Kidney (tissue), 14 donors: ENCODE results near the gene PXT1. TPM values are rescaled to one million over a fixed set of nuclear protein-coding genes. Genes with fewer than 3 reads are reported as not detected.
A peak's percentile ranks its signal among the peaks of the same experiment; 100 is the strongest.

Experiments used
- DNase-seq, 5 donors: peaks; one replicate each; pipeline ENCODE4 v3.0.0-alpha.2; 2013 to 2020
- FAIRE-seq: peaks from 2 replicates; lab custom pipeline; 2012; peaks lifted over from hg19 to GRCh38; lab: Jason Lieb, UNC
- H3K27ac ChIP-seq, 2 donors: one replicate each; pipeline ENCODE4 v1.7.0; 2013; ENCODE audit warnings: low read depth in 2 of 2, low read length in 2 of 2, inconsistent platforms in 1 of 2
- H3K27me3 ChIP-seq: one replicate; pipeline ENCODE4 v1.7.1; 2013; ENCODE audit warnings: low read length, inconsistent platforms; ENCODE audit not compliant: control insufficient read depth, insufficient read depth
- H3K36me3 ChIP-seq, 3 donors: one replicate each; pipeline versions ENCODE4 v1.7.0 to v1.7.1; 2013; ENCODE audit warnings: low read length in 3 of 3, control low read depth in 1 of 3, inconsistent platforms in 1 of 3; ENCODE audit not compliant: insufficient read depth in 3 of 3, control insufficient read depth in 2 of 3
- H3K4me1 ChIP-seq, 3 donors: one replicate each; pipeline versions ENCODE4 v1.7.0 to v1.7.1; 2013; ENCODE audit warnings: low read length in 3 of 3, inconsistent platforms in 1 of 3, low read depth in 1 of 3; ENCODE audit not compliant: control insufficient read depth in 2 of 3, insufficient read depth in 2 of 3
- H3K4me3 ChIP-seq, 3 donors: one replicate each; pipeline versions ENCODE4 v1.7.0 to v1.8.1; 2013; ENCODE audit warnings: low read length in 3 of 3, control low read depth in 1 of 3, inconsistent platforms in 1 of 3
- H3K9ac ChIP-seq, 3 donors: one replicate each; pipeline versions ENCODE4 v1.7.0 to v1.7.1; 2013; ENCODE audit warnings: low read length in 3 of 3, control low read depth in 1 of 3, inconsistent platforms in 1 of 3
- H3K9me3 ChIP-seq, 3 donors: one replicate each; pipeline versions ENCODE4 v1.7.0 to v1.7.1; 2013; ENCODE audit warnings: low read length in 3 of 3, control low read depth in 1 of 3, inconsistent platforms in 1 of 3; ENCODE audit not compliant: control insufficient read depth in 2 of 3, insufficient read depth in 1 of 3
- CTCF ChIP-seq: IDR thresholded peaks from 3 replicates; pipeline ENCODE4 v1.5.1; 2012; ENCODE audit warnings: mild to moderate bottlenecking, moderate library complexity, borderline replicate concordance; ENCODE audit not compliant: insufficient read depth; ENCODE audit errors: extremely low read depth
- intact Hi-C: fragments of 100-400 bp; cut with DNase I; formaldehyde crosslinking; loops from one replicate; pipeline ENCODE4 v1.11.1; 2022
- polyA plus RNA-seq: library from polyadenylated mRNA; stranded (reverse); fragments of 350-450 nt; fragmentation: Illumina TruSeq; extraction: RNeasy Lipid Tissue Mini Kit (QIAGEN cat#74804); gene quantifications from one replicate; pipeline ENCODE4 v1.2.3, GENCODE V29; 2014; ENCODE audit warnings: low read depth, low replicate concordance; ENCODE audit not compliant: insufficient read depth
- total RNA-seq: library from RNA; stranded (reverse); fragmentation: NEBNext Ultra II Directional; extraction: Animal tissue kit (Norgen Biotek cat#: 25700); gene quantifications from one replicate; pipeline ENCODE4 v1.2.1, GENCODE V29; 2021
- donor health status: control.
- donor health status: control.
- donor health status: control.
- donor health status: control.
- donor health status: control.
- donor health status: DM: yes; HTN: yes; CAD: no.
- donor health status: Normal renal cell carcinoma (clear cell type).

PXT1 gene
- total and polyA plus RNA-seq, 2 donors from 2014 or later, result 0.13 TPM; not detected in 1

- no peaks in the 10 kb centered on the region for H3K27me3 ChIP-seq
- H3K36me3 ChIP-seq, result no peaks in the 10 kb centered on the region
- intact Hi-C loops, result no loop called here
- H3K4me3 ChIP-seq, result no peak overlapping the region
- no peak for TF ChIP-seq CTCF
- DNase-seq (no peak), FAIRE-seq (no peak)
- no peak overlapping the region for H3K9ac ChIP-seq
- peaks cover 0 to 2% (median 0%) of the 10 kb centered on the region in 3 donors for H3K4me1 ChIP-seq
- peak overlapping the region; percentile 49 to 74 for H3K27ac ChIP-seq
- peaks cover 0 to 4% (median 0%) of the 10 kb centered on the region in 3 donors for H3K9me3 ChIP-seq
These were observed 92.6 kb downstream of the PXT1 start for GRCh38 chr6:36350082-36350481.

GRCh38 chr6:36349240-36349639 lies 93.4 kb downstream of the PXT1 start:
- Histone ChIP-seq H3K27me3 (no peaks in the 10 kb centered on the region), H3K4me3 (no peak overlapping the region), H3K27ac (no peak overlapping the region), H3K36me3 (no peaks in the 10 kb centered on the region), H3K9ac (no peak overlapping the region), H3K9me3 (peaks cover 0 to 4% (median 0%) of the 10 kb centered on the region in 3 donors), H3K4me1 (peaks cover 0 to 2% (median 0%) of the 10 kb centered on the region in 3 donors)
- no peak for DNase-seq
- no peak for FAIRE-seq
- intact Hi-C loops, result no loop called here
- TF ChIP-seq CTCF, result no peak

GRCh38 chr6:36347621-36348020 lies 95.0 kb downstream of the PXT1 start:
- peaks cover 0 to 2% (median 0%) of the 10 kb centered on the region in 3 donors for H3K4me1 ChIP-seq
- intact Hi-C loops, result no loop called here
- no peak for FAIRE-seq
- TF ChIP-seq CTCF, result no peak
- H3K9ac ChIP-seq, result no peak overlapping the region
- peaks cover 0 to 4% (median 0%) of the 10 kb centered on the region in 3 donors for H3K9me3 ChIP-seq
- no peak overlapping the region for H3K27ac ChIP-seq
- no peaks in the 10 kb centered on the region for H3K27me3 ChIP-seq
- no peak overlapping the region for H3K4me3 ChIP-seq
- no peak for DNase-seq
- H3K36me3 ChIP-seq, result no peaks in the 10 kb centered on the region
